ENCODE measurements around the gene NAPSA.

DNA sequence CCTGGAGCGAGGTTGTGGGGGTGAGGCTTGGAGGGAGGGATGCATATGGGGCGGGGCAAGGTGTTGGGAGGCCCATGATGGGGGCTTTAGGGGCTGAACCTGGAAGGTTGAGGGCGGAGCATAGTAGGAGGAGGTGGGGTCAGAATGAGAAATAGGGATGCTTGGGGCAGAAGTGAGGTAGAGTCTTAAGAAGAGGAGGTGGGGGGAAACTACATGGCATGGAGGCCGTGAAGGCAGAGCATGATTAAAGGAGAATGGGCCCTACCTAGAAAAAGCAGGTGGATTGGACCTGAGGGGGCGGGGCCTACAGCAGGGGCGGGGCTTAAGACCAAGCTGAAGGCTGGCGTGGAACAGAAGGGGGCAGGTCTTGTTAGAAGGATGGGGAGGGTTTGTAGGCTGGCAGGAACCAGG, 11.6 kb upstream of the NAPSA start:
- TF ChIP-seq, protein P1, sequence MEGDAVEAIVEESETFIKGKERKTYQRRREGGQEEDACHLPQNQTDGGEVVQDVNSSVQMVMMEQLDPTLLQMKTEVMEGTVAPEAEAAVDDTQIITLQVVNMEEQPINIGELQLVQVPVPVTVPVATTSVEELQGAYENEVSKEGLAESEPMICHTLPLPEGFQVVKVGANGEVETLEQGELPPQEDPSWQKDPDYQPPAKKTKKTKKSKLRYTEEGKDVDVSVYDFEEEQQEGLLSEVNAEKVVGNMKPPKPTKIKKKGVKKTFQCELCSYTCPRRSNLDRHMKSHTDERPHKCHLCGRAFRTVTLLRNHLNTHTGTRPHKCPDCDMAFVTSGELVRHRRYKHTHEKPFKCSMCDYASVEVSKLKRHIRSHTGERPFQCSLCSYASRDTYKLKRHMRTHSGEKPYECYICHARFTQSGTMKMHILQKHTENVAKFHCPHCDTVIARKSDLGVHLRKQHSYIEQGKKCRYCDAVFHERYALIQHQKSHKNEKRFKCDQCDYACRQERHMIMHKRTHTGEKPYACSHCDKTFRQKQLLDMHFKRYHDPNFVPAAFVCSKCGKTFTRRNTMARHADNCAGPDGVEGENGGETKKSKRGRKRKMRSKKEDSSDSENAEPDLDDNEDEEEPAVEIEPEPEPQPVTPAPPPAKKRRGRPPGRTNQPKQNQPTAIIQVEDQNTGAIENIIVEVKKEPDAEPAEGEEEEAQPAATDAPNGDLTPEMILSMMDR (IDR thresholded peaks at IDR 0.05): no peak
- no peak for TF ChIP-seq POLR2A (IDR thresholded peaks at IDR 0.05; ENCODE audit: low read depth)
- TF ChIP-seq EP300 (IDR thresholded peaks at IDR 0.05): no peak
- no peak for TF ChIP-seq POLR2AphosphoS5 (IDR thresholded peaks at IDR 0.05)

Measured in esophagus muscularis mucosa (tissue), 4 donors.